ENCODE data around the gene SORL1.
"Not testable (repeated sequence)": the region's sequence is repeated elsewhere in the genome, so short reads cannot be mapped to it uniquely, and the experiment has no call there.

The SORL1 gene

GRCh38 chr11:121631456-121631855, 179.3 kb downstream of the SORL1 start:
- Histone ChIP-seq H3K27ac (ENCODE audit: low read length) (no peak overlapping the region), H3K9ac (ENCODE audit: low read length in 2 of 2) (no peak overlapping the region), H3K36me3 (ENCODE audit: control insufficient read depth in 2 of 2, insufficient read depth in 2 of 2, low read length in 2 of 2) (peaks cover 0 to 3% of the 10 kb centered on the region in 2 donors), H3K4me1 (ENCODE audit: control insufficient read depth, insufficient read depth, low read length) (no peaks in the 10 kb centered on the region), H3K4me3 (ENCODE audit: low read length in 2 of 2) (no peak overlapping the region), H3K9me3 (ENCODE audit: control insufficient read depth in 2 of 2, low read length in 2 of 2) (no peaks in the 10 kb centered on the region), H3K27me3 (ENCODE audit: control insufficient read depth in 1 of 2, insufficient read depth in 2 of 2, low read length in 2 of 2) (no peaks in the 10 kb centered on the region)

- no peaks in the 10 kb centered on the region for H3K4me1 ChIP-seq (ENCODE audit: control insufficient read depth, insufficient read depth, low read length)
- no peaks in the 10 kb centered on the region for H3K27me3 ChIP-seq (ENCODE audit: control insufficient read depth in 1 of 2, insufficient read depth in 2 of 2, low read length in 2 of 2)
- no peak overlapping the region for H3K9ac ChIP-seq (ENCODE audit: low read length in 2 of 2)
- H3K9me3 ChIP-seq (ENCODE audit: control insufficient read depth in 2 of 2, low read length in 2 of 2) = no peaks in the 10 kb centered on the region
- H3K27ac ChIP-seq (ENCODE audit: low read length) = no peak overlapping the region
- peaks cover 0 to 3% of the 10 kb centered on the region in 2 donors for H3K36me3 ChIP-seq (ENCODE audit: control insufficient read depth in 2 of 2, insufficient read depth in 2 of 2, low read length in 2 of 2)
- H3K4me3 ChIP-seq (ENCODE audit: low read length in 2 of 2) = no peak overlapping the region
Measured at GRCh38 chr11:121634273-121634672, 182.2 kb downstream of the SORL1 start.

GRCh38 chr11:121634889-121635288, 182.8 kb downstream of the SORL1 start:
- Histone ChIP-seq H3K36me3 (ENCODE audit: control insufficient read depth in 2 of 2, insufficient read depth in 2 of 2, low read length in 2 of 2) (peaks cover 0 to 3% of the 10 kb centered on the region in 2 donors), H3K9ac (ENCODE audit: low read length in 2 of 2) (no peak overlapping the region), H3K9me3 (ENCODE audit: control insufficient read depth in 2 of 2, low read length in 2 of 2) (no peaks in the 10 kb centered on the region), H3K4me3 (ENCODE audit: low read length in 2 of 2) (no peak overlapping the region), H3K4me1 (ENCODE audit: control insufficient read depth, insufficient read depth, low read length) (no peaks in the 10 kb centered on the region), H3K27ac (ENCODE audit: low read length) (no peak overlapping the region), H3K27me3 (ENCODE audit: control insufficient read depth in 1 of 2, insufficient read depth in 2 of 2, low read length in 2 of 2) (no peaks in the 10 kb centered on the region)

GRCh38 chr11:121636081-121636799, 184.1 kb downstream of the SORL1 start:
- no peak overlapping the region for H3K27ac ChIP-seq (ENCODE audit: low read length)
- no peak overlapping the region for H3K9ac ChIP-seq (ENCODE audit: low read length in 2 of 2)
- no peaks in the 10 kb centered on the region for H3K36me3 ChIP-seq (ENCODE audit: control insufficient read depth in 2 of 2, insufficient read depth in 2 of 2, low read length in 2 of 2)
- no peak overlapping the region for H3K4me3 ChIP-seq (ENCODE audit: low read length in 2 of 2)
- no peaks in the 10 kb centered on the region for H3K27me3 ChIP-seq (ENCODE audit: control insufficient read depth in 1 of 2, insufficient read depth in 2 of 2, low read length in 2 of 2)
- no peaks in the 10 kb centered on the region for H3K4me1 ChIP-seq (ENCODE audit: control insufficient read depth, insufficient read depth, low read length)
- H3K9me3 ChIP-seq (ENCODE audit: control insufficient read depth in 2 of 2, low read length in 2 of 2) = no peaks in the 10 kb centered on the region

GRCh38 chr11:121636800-121637176, 184.7 kb downstream of the SORL1 start:
- Histone ChIP-seq H3K36me3 (ENCODE audit: control insufficient read depth in 2 of 2, insufficient read depth in 2 of 2, low read length in 2 of 2) (no peaks in the 10 kb centered on the region), H3K4me3 (ENCODE audit: low read length in 2 of 2) (no peak overlapping the region), H3K27ac (ENCODE audit: low read length) (no peak overlapping the region), H3K9me3 (ENCODE audit: control insufficient read depth in 2 of 2, low read length in 2 of 2) (no peaks in the 10 kb centered on the region), H3K27me3 (ENCODE audit: control insufficient read depth in 1 of 2, insufficient read depth in 2 of 2, low read length in 2 of 2) (no peaks in the 10 kb centered on the region), H3K9ac (ENCODE audit: low read length in 2 of 2) (no peak overlapping the region), H3K4me1 (ENCODE audit: control insufficient read depth, insufficient read depth, low read length) (no peaks in the 10 kb centered on the region)

- not testable (repeated sequence) for H3K9ac ChIP-seq (ENCODE audit: low read length in 2 of 2); H3K4me1 ChIP-seq (ENCODE audit: control insufficient read depth, insufficient read depth, low read length); H3K9me3 ChIP-seq (ENCODE audit: control insufficient read depth in 2 of 2, low read length in 2 of 2); H3K4me3 ChIP-seq (ENCODE audit: low read length in 2 of 2); H3K27me3 ChIP-seq (ENCODE audit: control insufficient read depth in 1 of 2, insufficient read depth in 2 of 2, low read length in 2 of 2); H3K36me3 ChIP-seq (ENCODE audit: control insufficient read depth in 2 of 2, insufficient read depth in 2 of 2, low read length in 2 of 2); H3K27ac ChIP-seq (ENCODE audit: low read length)
Measured at GRCh38 chr11:121637587-121637986, 185.5 kb downstream of the SORL1 start.

- no peak overlapping the region for H3K27ac ChIP-seq (ENCODE audit: low read length)
- H3K4me1 ChIP-seq (ENCODE audit: control insufficient read depth, insufficient read depth, low read length) = no peaks in the 10 kb centered on the region
- no peak overlapping the region for H3K4me3 ChIP-seq (ENCODE audit: low read length in 2 of 2)
- no peaks in the 10 kb centered on the region for H3K9me3 ChIP-seq (ENCODE audit: control insufficient read depth in 2 of 2, low read length in 2 of 2)
- H3K9ac ChIP-seq (ENCODE audit: low read length in 2 of 2) = no peak overlapping the region
- no peaks in the 10 kb centered on the region for H3K36me3 ChIP-seq (ENCODE audit: control insufficient read depth in 2 of 2, insufficient read depth in 2 of 2, low read length in 2 of 2)
- H3K27me3 ChIP-seq (ENCODE audit: control insufficient read depth in 1 of 2, insufficient read depth in 2 of 2, low read length in 2 of 2) = no peaks in the 10 kb centered on the region
Measured at GRCh38 chr11:121643479-121644186, 191.5 kb downstream of the SORL1 start.

GRCh38 chr11:121644187-121644512, 192.0 kb downstream of the SORL1 start:
- H3K4me1 ChIP-seq (ENCODE audit: control insufficient read depth, insufficient read depth, low read length) = no peaks in the 10 kb centered on the region
- no peaks in the 10 kb centered on the region for H3K9me3 ChIP-seq (ENCODE audit: control insufficient read depth in 2 of 2, low read length in 2 of 2)
- H3K4me3 ChIP-seq (ENCODE audit: low read length in 2 of 2) = no peak overlapping the region
- H3K27ac ChIP-seq (ENCODE audit: low read length) = no peak overlapping the region
- H3K27me3 ChIP-seq (ENCODE audit: control insufficient read depth in 1 of 2, insufficient read depth in 2 of 2, low read length in 2 of 2) = no peaks in the 10 kb centered on the region
- no peak overlapping the region for H3K9ac ChIP-seq (ENCODE audit: low read length in 2 of 2)
- no peaks in the 10 kb centered on the region for H3K36me3 ChIP-seq (ENCODE audit: control insufficient read depth in 2 of 2, insufficient read depth in 2 of 2, low read length in 2 of 2)

GRCh38 chr11:121645001-121645400, 192.9 kb downstream of the SORL1 start:
- Histone ChIP-seq H3K4me3 (ENCODE audit: low read length in 2 of 2) (no peak overlapping the region), H3K9me3 (ENCODE audit: control insufficient read depth in 2 of 2, low read length in 2 of 2) (no peaks in the 10 kb centered on the region), H3K27ac (ENCODE audit: low read length) (no peak overlapping the region), H3K9ac (ENCODE audit: low read length in 2 of 2) (no peak overlapping the region), H3K27me3 (ENCODE audit: control insufficient read depth in 1 of 2, insufficient read depth in 2 of 2, low read length in 2 of 2) (no peaks in the 10 kb centered on the region), H3K36me3 (ENCODE audit: control insufficient read depth in 2 of 2, insufficient read depth in 2 of 2, low read length in 2 of 2) (no peaks in the 10 kb centered on the region), H3K4me1 (ENCODE audit: control insufficient read depth, insufficient read depth, low read length) (no peaks in the 10 kb centered on the region)

- Histone ChIP-seq H3K9ac (ENCODE audit: low read length in 2 of 2) (no peak overlapping the region), H3K27me3 (ENCODE audit: control insufficient read depth in 1 of 2, insufficient read depth in 2 of 2, low read length in 2 of 2) (no peaks in the 10 kb centered on the region), H3K27ac (ENCODE audit: low read length) (no peak overlapping the region), H3K36me3 (ENCODE audit: control insufficient read depth in 2 of 2, insufficient read depth in 2 of 2, low read length in 2 of 2) (no peaks in the 10 kb centered on the region), H3K9me3 (ENCODE audit: control insufficient read depth in 2 of 2, low read length in 2 of 2) (no peaks in the 10 kb centered on the region), H3K4me1 (ENCODE audit: control insufficient read depth, insufficient read depth, low read length) (no peaks in the 10 kb centered on the region), H3K4me3 (ENCODE audit: low read length in 2 of 2) (no peak overlapping the region)
Measured at GRCh38 chr11:121645596-121645995, 193.5 kb downstream of the SORL1 start.

GRCh38 chr11:121648306-121648705, 196.2 kb downstream of the SORL1 start:
- Histone ChIP-seq H3K9ac (ENCODE audit: low read length in 2 of 2) (no peak overlapping the region), H3K9me3 (ENCODE audit: control insufficient read depth in 2 of 2, low read length in 2 of 2) (no peaks in the 10 kb centered on the region), H3K4me3 (ENCODE audit: low read length in 2 of 2) (no peak overlapping the region), H3K27me3 (ENCODE audit: control insufficient read depth in 1 of 2, insufficient read depth in 2 of 2, low read length in 2 of 2) (no peaks in the 10 kb centered on the region), H3K27ac (ENCODE audit: low read length) (no peak overlapping the region), H3K4me1 (ENCODE audit: control insufficient read depth, insufficient read depth, low read length) (no peaks in the 10 kb centered on the region), H3K36me3 (ENCODE audit: control insufficient read depth in 2 of 2, insufficient read depth in 2 of 2, low read length in 2 of 2) (no peaks in the 10 kb centered on the region)
